GM12878 (cell line): ENCODE data around the gene OTUD5. TPM values are rescaled to one million over a fixed set of nuclear protein-coding genes. Genes with fewer than 3 reads are reported as not detected.
A peak's percentile ranks its signal among the peaks of the same experiment; 100 is the strongest.

Experiments
- ATAC-seq: fragments of 200-7000 bp; cut with Tn5 transposase; 3 replicates; pipeline ENCODE4 v1.9.1; 2020; ENCODE audit warnings: mild to moderate bottlenecking, moderate library complexity
- BruUV-seq: library from RNA; stranded (reverse); fragments of 400-500 nt; replicated peaks from 2 replicates; lab custom pipeline; 2021; lab: Mats Ljungman, UMichigan
- CTCF ChIA-PET: fragments of 300-600 bp; sonication (Branson Sonifier 250); formaldehyde crosslinking; extraction: SDS; loops from one replicate; lab custom pipeline; 2021; ENCODE audit warnings: inconsistent platforms; lab: Yijun Ruan, JAX
- POLR2A ChIA-PET: fragments of 350-600 bp; formaldehyde crosslinking; extraction: SDS; loops from one replicate; lab custom pipeline; 2021; ENCODE audit warnings: inconsistent platforms; lab: Charles Lee
- RAD21 ChIA-PET: fragments of 300-600 bp; sonication (Branson Sonifier 250); formaldehyde crosslinking; loops from one replicate; lab custom pipeline; 2023; ENCODE audit warnings: antibody characterized with exemption; ENCODE audit not compliant: unreplicated experiment; lab: Charles Lee
- SMC1A ChIA-PET: fragments of 300-600 bp; sonication (Branson Sonifier 250); formaldehyde crosslinking; loops from one replicate; lab custom pipeline; 2023; ENCODE audit not compliant: unreplicated experiment, uncharacterized antibody; lab: Charles Lee
- DNase-seq: peaks from one replicate; pipeline ENCODE4 v3.0.0-alpha.2; 2011; ENCODE audit warnings: low read depth, low spot score
- FAIRE-seq: peaks from 3 replicates; lab custom pipeline; 2011; peaks lifted over from hg19 to GRCh38; lab: Jason Lieb, UNC
- H2AFZ ChIP-seq: 2 replicates; pipeline ENCODE4 v1.6.0; 2011; ENCODE audit warnings: low read depth, low read length, control low read depth; ENCODE audit not compliant: control insufficient read depth
- H3K27ac ChIP-seq: 2 replicates; pipeline ENCODE4 v1.5.1; 2011; ENCODE audit warnings: control low read depth; ENCODE audit not compliant: control insufficient read depth, insufficient read depth
- H3K27me3 ChIP-seq, 2 experiments: replicated peaks in 1 of 2; 2 replicates each; pipeline versions ENCODE4 v1.6.0 to v1.6.1; 2011; ENCODE audit warnings: low read length in 1 of 2; ENCODE audit not compliant: control insufficient read depth in 2 of 2, insufficient read depth in 2 of 2
- H3K36me3 ChIP-seq, 2 experiments: 2 replicates each; pipeline ENCODE4 v1.5.1; 2011; ENCODE audit warnings: low read length in 1 of 2; ENCODE audit not compliant: control insufficient read depth in 2 of 2, insufficient read depth in 2 of 2
- H3K4me1 ChIP-seq: 2 replicates; pipeline ENCODE4 v1.6.1; 2011; ENCODE audit warnings: mild to moderate bottlenecking, low read length, moderate library complexity, mixed read lengths; ENCODE audit not compliant: control insufficient read depth, insufficient read depth
- H3K4me2 ChIP-seq: 2 replicates; pipeline ENCODE4 v1.6.0; 2011; ENCODE audit warnings: control low read depth; ENCODE audit not compliant: control insufficient read depth, insufficient read depth
- H3K4me3 ChIP-seq: fragments of 200-600 bp; sonication (generic); 2 replicates; pipeline ENCODE4 v1.5.1; 2016
- H3K79me2 ChIP-seq: 2 replicates; pipeline ENCODE4 v1.6.0; 2011; ENCODE audit warnings: low read length; ENCODE audit not compliant: control insufficient read depth, insufficient read depth
- H3K9ac ChIP-seq: 2 replicates; pipeline ENCODE4 v1.8.0; 2011; ENCODE audit warnings: low read length, control low read depth, mixed read lengths; ENCODE audit not compliant: control insufficient read depth, insufficient read depth
- H3K9me3 ChIP-seq: replicated peaks from 3 replicates; pipeline ENCODE4 v1.5.1; 2011; ENCODE audit warnings: mild to moderate bottlenecking, low read length; ENCODE audit not compliant: control insufficient read depth, insufficient read depth
- H4K20me1 ChIP-seq: 2 replicates; pipeline ENCODE4 v1.6.0; 2011; ENCODE audit not compliant: control insufficient read depth, insufficient read depth
- CBX5 ChIP-seq: sonication (generic); IDR thresholded peaks from 2 replicates; pipeline ENCODE4 v1.6.1; 2016; ENCODE audit warnings: low read depth, moderate library complexity, mild to moderate bottlenecking, inconsistent platforms
- FOXK2 ChIP-seq: fragments of 450-650 bp; IDR thresholded peaks from 2 replicates; pipeline ENCODE4 v1.6.1; 2017; ENCODE audit warnings: mild to moderate bottlenecking, moderate library complexity
- POLR2A ChIP-seq: IDR thresholded peaks from 2 replicates; pipeline ENCODE4 v1.6.1; 2011; ENCODE audit warnings: low read depth, mild to moderate bottlenecking, low read length
- POLR2AphosphoS2 ChIP-seq: IDR thresholded peaks from 2 replicates; pipeline ENCODE4 v1.6.1; 2011; ENCODE audit warnings: low read depth, mild to moderate bottlenecking, low read length, improper control_type of control experiment, moderate library complexity
- POLR2AphosphoS5 ChIP-seq: IDR thresholded peaks from 2 replicates; pipeline ENCODE4 v1.6.1; 2011; ENCODE audit warnings: mild to moderate bottlenecking, low read length, inconsistent platforms
- POU2F2 ChIP-seq: IDR thresholded peaks from 3 replicates; pipeline ENCODE4 v1.6.1; 2011; ENCODE audit warnings: low read depth, mild to moderate bottlenecking, low read length, borderline replicate concordance
- SUZ12 ChIP-seq: fragments of 200-600 bp; sonication (generic); IDR thresholded peaks from one replicate; pipeline ENCODE4 v1.6.1; 2018; ENCODE audit warnings: antibody characterized with exemption, mild to moderate bottlenecking; ENCODE audit not compliant: unreplicated experiment
- TCF12 ChIP-seq: IDR thresholded peaks from 2 replicates; pipeline ENCODE4 v1.6.1; 2011; ENCODE audit warnings: low read depth, mild to moderate bottlenecking, low read length
- ZNF207 ChIP-seq: fragments of 450-650 bp; IDR thresholded peaks from 2 replicates; pipeline ENCODE4 v1.6.1; 2014; ENCODE audit warnings: antibody characterized with exemption, mild to moderate bottlenecking, borderline replicate concordance
- WGBS: methylation state at CpG from one replicate; pipeline ENCODE4 v1.1.6; 2016; ENCODE audit warnings: low lambda C conversion rate; ENCODE audit not compliant: insufficient replicate concordance, insufficient coverage; ENCODE audit errors: missing lambda C conversion rate; 5-methylcytosine and 5-hydroxymethylcytosine counted together
- in situ Hi-C: fragments of 300-500 bp; cut with MboI; formaldehyde crosslinking; loops from 9 replicates; pipeline ENCODE4 v1.14.3; 2018; ENCODE audit warnings: mixed read lengths
- intact Hi-C: fragments of 100-400 bp; cut with micrococcal nuclease; formaldehyde crosslinking; loops from one replicate; pipeline ENCODE4 v1.14.2; 2022; ENCODE audit not compliant: unreplicated experiment
- polyA plus RNA-seq, 11 experiments: library from polyadenylated mRNA; depleted of rRNA in 4 of 11; unstranded in 6 of 11; stranded (reverse) in 5 of 11; fragments of >200 nt; fragmentation: Nextera tagmentation in 4 of 11; fragmentation: Illumina TruSeq in 1 of 11; extraction: Ambion mirVana in 4 of 11; extraction: Trizol in 1 of 11; gene quantifications; 1 replicate in 1 of 11; 2 replicates in 10 of 11; pipeline versions ENCODE4 v1.2.1 to v1.2.3, GENCODE V29; 2011 to 2016; ENCODE audit warnings: inconsistent platforms in 2 of 11, missing spikeins in 2 of 11, low read depth in 1 of 11
- total RNA-seq, 4 experiments: library from RNA; depleted of rRNA in 3 of 4; stranded (reverse); fragments of >200 nt in 3 of 4; fragmentation: Illumina TruSeq in 1 of 4; extraction: Trizol in 1 of 4; gene quantifications; 2 replicates each; pipeline versions ENCODE4 v1.2.1 to v1.2.3, GENCODE V29; 2013 to 2021
- TF ChIP-seq, protein P1 (sequence below): fragments of 150-350 bp; IDR thresholded peaks from 2 replicates; pipeline ENCODE4 v1.6.1; 2014; ENCODE audit warnings: mild to moderate bottlenecking, low read depth, low read length
- TF ChIP-seq, protein P2 (sequence below): fragments of 450-650 bp; formaldehyde crosslinking; IDR thresholded peaks from 2 replicates; pipeline ENCODE4 v1.4.0; 2020; ENCODE audit warnings: mild to moderate bottlenecking, moderate library complexity
- TF ChIP-seq, protein P3 (sequence below): IDR thresholded peaks from 2 replicates; pipeline ENCODE4 v1.6.1; 2011; ENCODE audit warnings: low read depth, mild to moderate bottlenecking, low read length, moderate library complexity, borderline replicate concordance; ENCODE audit errors: extremely low read depth
- TF ChIP-seq, protein P4 (sequence below): IDR thresholded peaks from 2 replicates; pipeline ENCODE4 v1.6.1; 2011; ENCODE audit warnings: borderline replicate concordance, low read depth, mild to moderate bottlenecking, moderate library complexity, mixed read lengths, low read length; ENCODE audit not compliant: insufficient read depth; ENCODE audit errors: extremely low read length
- TF ChIP-seq, protein P5 (sequence below): fragments of 450-650 bp; IDR thresholded peaks from 2 replicates; pipeline ENCODE4 v1.6.1; 2018; ENCODE audit warnings: borderline replicate concordance, mild to moderate bottlenecking; ENCODE audit not compliant: partially characterized antibody

OTUD5 gene
- total and polyA plus RNA-seq, 10 of the 15 experiments (the other 5 are each of a cell fraction or from before 2014, with no cell fraction given): 2.0 to 50.3 (median 22.7) TPM

DNA sequence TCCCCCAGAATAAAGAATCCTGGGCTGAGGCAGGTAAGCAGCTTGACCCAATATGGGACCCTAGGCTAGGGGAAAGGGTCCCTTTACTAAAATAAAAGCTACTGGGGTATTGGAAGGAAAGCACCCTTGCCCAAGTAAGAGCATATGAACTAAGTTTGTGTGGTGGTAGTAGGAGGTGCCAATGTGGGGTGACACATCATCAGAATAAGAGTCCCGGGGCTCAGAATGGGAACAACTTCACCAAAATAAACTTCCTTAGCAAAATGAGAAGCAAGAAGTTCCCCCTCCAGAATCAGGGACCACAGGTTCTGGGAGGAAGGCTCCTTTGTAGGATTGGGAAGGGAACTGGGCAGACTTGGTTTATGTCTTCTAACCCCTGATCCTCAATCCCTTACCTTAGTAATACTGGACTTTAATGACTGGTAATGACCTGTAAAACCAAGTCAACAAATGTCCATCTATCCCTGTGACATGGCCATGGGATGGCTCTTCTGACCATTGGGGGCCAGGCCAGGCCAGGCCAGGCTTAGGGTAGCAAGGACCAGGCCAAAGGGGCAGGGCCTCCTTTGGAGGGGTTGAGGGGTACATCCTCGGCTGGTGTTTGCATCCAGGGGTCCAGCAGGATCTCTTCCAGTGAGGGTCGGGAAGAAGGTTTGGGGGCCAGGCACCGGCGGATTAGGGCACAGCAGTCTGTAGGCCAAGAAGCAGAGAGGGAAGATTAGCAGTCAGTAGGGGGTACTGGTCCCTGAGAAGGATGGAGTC is 43.6 kb downstream of the OTUD5 start:
- in situ Hi-C loops: no loop called here
- H3K4me2 ChIP-seq: peak overlapping the region; percentile 19
- DNase-seq (no peak), FAIRE-seq (no peak), ATAC-seq (no peak)
- H2AFZ ChIP-seq: no peak overlapping the region
- peaks cover 5% of the 10 kb centered on the region for H4K20me1 ChIP-seq
- 75% methylated on average over 5 of the region's 5 CpGs for WGBS
- peaks cover 53% of the 10 kb centered on the region for H3K79me2 ChIP-seq
- TF ChIP-seq POLR2A (peak; percentile 44; the same call in 1 of the 2 replicates), POLR2AphosphoS5 (peak; percentile 16), FOXK2 (no peak), POU2F2 (no peak), SUZ12 (no peak), ZNF207 (no peak), TCF12 (no peak), CBX5 (no peak), POLR2AphosphoS2 (peak; percentile 90)
- TF ChIP-seq, protein P1, sequence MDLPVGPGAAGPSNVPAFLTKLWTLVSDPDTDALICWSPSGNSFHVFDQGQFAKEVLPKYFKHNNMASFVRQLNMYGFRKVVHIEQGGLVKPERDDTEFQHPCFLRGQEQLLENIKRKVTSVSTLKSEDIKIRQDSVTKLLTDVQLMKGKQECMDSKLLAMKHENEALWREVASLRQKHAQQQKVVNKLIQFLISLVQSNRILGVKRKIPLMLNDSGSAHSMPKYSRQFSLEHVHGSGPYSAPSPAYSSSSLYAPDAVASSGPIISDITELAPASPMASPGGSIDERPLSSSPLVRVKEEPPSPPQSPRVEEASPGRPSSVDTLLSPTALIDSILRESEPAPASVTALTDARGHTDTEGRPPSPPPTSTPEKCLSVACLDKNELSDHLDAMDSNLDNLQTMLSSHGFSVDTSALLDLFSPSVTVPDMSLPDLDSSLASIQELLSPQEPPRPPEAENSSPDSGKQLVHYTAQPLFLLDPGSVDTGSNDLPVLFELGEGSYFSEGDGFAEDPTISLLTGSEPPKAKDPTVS: no peak
- TF ChIP-seq, protein P2, sequence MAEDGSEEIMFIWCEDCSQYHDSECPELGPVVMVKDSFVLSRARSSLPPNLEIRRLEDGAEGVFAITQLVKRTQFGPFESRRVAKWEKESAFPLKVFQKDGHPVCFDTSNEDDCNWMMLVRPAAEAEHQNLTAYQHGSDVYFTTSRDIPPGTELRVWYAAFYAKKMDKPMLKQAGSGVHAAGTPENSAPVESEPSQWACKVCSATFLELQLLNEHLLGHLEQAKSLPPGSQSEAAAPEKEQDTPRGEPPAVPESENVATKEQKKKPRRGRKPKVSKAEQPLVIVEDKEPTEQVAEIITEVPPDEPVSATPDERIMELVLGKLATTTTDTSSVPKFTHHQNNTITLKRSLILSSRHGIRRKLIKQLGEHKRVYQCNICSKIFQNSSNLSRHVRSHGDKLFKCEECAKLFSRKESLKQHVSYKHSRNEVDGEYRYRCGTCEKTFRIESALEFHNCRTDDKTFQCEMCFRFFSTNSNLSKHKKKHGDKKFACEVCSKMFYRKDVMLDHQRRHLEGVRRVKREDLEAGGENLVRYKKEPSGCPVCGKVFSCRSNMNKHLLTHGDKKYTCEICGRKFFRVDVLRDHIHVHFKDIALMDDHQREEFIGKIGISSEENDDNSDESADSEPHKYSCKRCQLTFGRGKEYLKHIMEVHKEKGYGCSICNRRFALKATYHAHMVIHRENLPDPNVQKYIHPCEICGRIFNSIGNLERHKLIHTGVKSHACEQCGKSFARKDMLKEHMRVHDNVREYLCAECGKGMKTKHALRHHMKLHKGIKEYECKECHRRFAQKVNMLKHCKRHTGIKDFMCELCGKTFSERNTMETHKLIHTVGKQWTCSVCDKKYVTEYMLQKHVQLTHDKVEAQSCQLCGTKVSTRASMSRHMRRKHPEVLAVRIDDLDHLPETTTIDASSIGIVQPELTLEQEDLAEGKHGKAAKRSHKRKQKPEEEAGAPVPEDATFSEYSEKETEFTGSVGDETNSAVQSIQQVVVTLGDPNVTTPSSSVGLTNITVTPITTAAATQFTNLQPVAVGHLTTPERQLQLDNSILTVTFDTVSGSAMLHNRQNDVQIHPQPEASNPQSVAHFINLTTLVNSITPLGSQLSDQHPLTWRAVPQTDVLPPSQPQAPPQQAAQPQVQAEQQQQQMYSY (CRISPR knock-in tag): no peak
- TF ChIP-seq, protein P3, sequence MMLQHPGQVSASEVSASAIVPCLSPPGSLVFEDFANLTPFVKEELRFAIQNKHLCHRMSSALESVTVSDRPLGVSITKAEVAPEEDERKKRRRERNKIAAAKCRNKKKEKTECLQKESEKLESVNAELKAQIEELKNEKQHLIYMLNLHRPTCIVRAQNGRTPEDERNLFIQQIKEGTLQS: no peak
- TF ChIP-seq, protein P4, sequence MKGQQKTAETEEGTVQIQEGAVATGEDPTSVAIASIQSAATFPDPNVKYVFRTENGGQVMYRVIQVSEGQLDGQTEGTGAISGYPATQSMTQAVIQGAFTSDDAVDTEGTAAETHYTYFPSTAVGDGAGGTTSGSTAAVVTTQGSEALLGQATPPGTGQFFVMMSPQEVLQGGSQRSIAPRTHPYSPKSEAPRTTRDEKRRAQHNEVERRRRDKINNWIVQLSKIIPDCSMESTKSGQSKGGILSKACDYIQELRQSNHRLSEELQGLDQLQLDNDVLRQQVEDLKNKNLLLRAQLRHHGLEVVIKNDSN: no peak
- TF ChIP-seq, protein P5, sequence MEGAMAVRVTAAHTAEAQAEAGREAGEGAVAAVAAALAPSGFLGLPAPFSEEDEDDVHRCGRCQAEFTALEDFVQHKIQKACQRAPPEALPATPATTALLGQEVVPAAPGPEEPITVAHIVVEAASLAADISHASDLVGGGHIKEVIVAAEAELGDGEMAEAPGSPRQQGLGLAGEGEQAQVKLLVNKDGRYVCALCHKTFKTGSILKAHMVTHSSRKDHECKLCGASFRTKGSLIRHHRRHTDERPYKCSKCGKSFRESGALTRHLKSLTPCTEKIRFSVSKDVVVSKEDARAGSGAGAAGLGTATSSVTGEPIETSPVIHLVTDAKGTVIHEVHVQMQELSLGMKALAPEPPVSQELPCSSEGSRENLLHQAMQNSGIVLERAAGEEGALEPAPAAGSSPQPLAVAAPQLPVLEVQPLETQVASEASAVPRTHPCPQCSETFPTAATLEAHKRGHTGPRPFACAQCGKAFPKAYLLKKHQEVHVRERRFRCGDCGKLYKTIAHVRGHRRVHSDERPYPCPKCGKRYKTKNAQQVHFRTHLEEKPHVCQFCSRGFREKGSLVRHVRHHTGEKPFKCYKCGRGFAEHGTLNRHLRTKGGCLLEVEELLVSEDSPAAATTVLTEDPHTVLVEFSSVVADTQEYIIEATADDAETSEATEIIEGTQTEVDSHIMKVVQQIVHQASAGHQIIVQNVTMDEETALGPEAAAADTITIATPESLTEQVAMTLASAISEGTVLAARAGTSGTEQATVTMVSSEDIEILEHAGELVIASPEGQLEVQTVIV: no peak
- no peaks in the 10 kb centered on the region; the same call in 2 of the 3 replicates for H3K9me3 ChIP-seq
- no peaks in the 10 kb centered on the region for H3K4me1 ChIP-seq
- BruUV-seq: no TSS peak
- ChIA-PET RAD21 (no interaction called here), CTCF (no interaction called here), SMC1A (no interaction called here), POLR2A (no interaction called here)
- intact Hi-C loops: loop anchor here (5.0 kb wide), 2 partner anchors 34 to 216 kb away; partner anchors contain the start of gene SUV39H1
- H3K4me3 ChIP-seq: no peak overlapping the region
- H3K27ac ChIP-seq: no peak overlapping the region
- H3K9ac ChIP-seq: no peak overlapping the region
- no peaks in the 10 kb centered on the region for H3K27me3 ChIP-seq
- H3K36me3 ChIP-seq: peaks cover 3 to 8% of the 10 kb centered on the region in 2 experiments; a peak in 3 of 4 replicates
